ENCODE data around the gene RILPL1.

GRCh38 chr12:123546281-123546680 is 12.8 kb upstream of the RILPL1 start:
- TF ChIP-seq CTCF (IDR thresholded peaks at IDR 0.05) (no peak), POLR2A (IDR thresholded peaks at IDR 0.05) (no peak)

Measured in right lobe of liver (tissue), 4 donors.